ENCODE results near the gene BABAM1.

The BABAM1 gene

GRCh38 chr19:17237747-17238706, 29.2 kb upstream of the BABAM1 start:
- no peak for TF ChIP-seq ZFX (IDR thresholded peaks at IDR 0.05; ENCODE audit: borderline replicate concordance)
- no peak for TF ChIP-seq CTCF (IDR thresholded peaks at IDR 0.05)
- H3K27ac ChIP-seq: peak overlapping the region; percentile 90

- H3K27ac ChIP-seq: peak overlapping the region; percentile 20; the same call in 1 of the 2 replicates
- TF ChIP-seq ZFX (IDR thresholded peaks at IDR 0.05; ENCODE audit: borderline replicate concordance) (no peak), CTCF (IDR thresholded peaks at IDR 0.05) (no peak)
Observed at GRCh38 chr19:17240062-17240752, 27.0 kb upstream of the BABAM1 start.

DNA sequence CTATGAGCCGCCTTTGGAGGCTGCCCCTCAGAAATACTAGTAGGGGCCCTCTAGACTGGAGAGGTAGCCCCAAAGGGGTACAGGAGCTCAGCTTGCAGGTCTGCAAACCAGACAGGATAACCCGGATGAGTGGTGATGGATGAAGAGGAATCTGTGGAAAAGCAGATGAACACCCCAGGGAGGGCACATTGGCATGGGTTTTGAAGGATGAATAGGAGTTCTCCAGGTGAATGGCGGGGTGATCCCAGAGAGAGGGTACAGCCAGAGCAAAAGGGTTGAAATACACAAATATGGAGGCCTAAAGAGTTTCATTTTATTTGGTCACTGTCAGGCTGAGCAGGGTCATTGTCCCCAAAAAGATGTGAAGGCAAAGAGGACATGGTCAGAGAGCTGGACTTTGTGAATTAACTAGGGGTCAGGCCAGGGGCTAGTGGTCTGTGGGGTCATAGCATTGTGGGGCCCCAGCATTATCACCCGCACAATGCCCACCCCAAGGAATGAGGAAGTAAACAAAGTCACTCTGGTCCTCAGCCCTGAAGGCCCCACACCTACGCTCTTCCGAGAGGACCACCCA, 26.3 kb upstream of the BABAM1 start:
- H3K27ac ChIP-seq: peak overlapping the region; percentile 92; the same call in 1 of the 2 replicates
- TF ChIP-seq ZFX (IDR thresholded peaks at IDR 0.05; ENCODE audit: borderline replicate concordance): no peak
- TF ChIP-seq CTCF (IDR thresholded peaks at IDR 0.05): no peak

DNA sequence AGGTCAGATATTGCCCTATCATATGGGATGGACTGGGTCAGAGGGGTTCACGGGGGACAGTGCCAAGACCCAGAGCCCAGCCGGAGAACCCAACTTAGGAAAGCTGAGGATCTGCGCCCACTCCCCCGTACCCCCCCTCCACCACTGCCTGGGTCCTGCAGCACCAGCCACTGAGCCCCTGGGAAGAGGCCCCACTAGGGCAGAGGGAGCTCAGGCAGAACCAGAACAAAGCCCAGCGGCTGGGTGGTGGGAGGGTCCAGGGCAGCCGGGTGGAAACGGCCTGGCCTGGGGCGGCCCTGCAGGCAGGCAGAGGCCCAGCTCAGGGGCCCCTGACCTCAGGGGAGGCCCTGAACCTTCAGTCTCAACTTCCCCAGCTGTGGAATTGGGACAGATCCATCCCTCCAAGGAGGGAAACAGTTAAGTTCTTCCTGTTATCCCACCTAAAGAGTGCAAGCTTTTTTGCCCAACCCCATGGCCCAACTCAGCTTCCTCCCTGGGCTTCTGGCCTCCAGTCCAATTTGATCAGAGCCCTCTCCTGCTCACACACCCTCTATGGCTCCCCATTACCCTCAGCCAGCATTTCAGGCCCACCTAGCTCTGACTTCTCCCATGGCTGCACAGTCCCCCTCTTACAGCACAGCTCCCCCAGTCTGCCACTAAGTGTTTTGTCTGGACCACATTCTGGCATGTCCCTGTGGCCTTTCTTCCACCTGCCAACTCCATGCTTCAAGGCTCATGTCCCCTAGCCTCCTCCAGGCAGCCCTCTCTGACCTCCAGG, 24.6 kb upstream of the BABAM1 start:
- TF ChIP-seq ZFX (IDR thresholded peaks at IDR 0.05; ENCODE audit: borderline replicate concordance) (no peak), CTCF (IDR thresholded peaks at IDR 0.05) (no peak)
- peak overlapping the region; percentile 92 for H3K27ac ChIP-seq

GRCh38 chr19:17243211-17243829, 23.9 kb upstream of the BABAM1 start:
- TF ChIP-seq ZFX (IDR thresholded peaks at IDR 0.05; ENCODE audit: borderline replicate concordance) (no peak), CTCF (IDR thresholded peaks at IDR 0.05) (no peak)
- peak overlapping the region; percentile 92 for H3K27ac ChIP-seq

GRCh38 chr19:17243830-17244617, 23.2 kb upstream of the BABAM1 start:
- TF ChIP-seq ZFX (IDR thresholded peaks at IDR 0.05; ENCODE audit: borderline replicate concordance) (no peak), CTCF (IDR thresholded peaks at IDR 0.05) (no peak)
- peak overlapping the region; percentile 92 for H3K27ac ChIP-seq
